Measurements from ENCODE around the gene CPLX4.

CPLX4 gene

DNA sequence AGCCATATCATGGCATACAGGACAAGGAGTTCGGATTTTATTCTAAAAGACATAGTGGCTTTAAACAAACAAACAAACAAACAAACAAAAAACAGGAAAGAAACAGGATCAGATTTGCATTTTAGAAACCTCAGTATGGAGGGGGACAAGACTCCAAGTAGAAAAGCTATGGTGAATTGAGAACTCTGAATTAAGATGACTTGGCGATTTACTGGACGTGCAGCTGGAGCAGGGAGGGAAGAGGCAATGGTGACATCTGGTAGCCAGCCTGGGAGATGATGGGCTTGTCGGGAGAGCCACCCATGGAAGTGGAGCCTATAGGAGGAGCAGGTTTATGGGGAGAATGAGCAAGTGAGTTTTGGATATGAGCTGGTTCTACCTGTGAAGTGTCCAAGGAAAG is 13.2 kb downstream of the CPLX4 start:
- no peak for DNase-seq

DNA sequence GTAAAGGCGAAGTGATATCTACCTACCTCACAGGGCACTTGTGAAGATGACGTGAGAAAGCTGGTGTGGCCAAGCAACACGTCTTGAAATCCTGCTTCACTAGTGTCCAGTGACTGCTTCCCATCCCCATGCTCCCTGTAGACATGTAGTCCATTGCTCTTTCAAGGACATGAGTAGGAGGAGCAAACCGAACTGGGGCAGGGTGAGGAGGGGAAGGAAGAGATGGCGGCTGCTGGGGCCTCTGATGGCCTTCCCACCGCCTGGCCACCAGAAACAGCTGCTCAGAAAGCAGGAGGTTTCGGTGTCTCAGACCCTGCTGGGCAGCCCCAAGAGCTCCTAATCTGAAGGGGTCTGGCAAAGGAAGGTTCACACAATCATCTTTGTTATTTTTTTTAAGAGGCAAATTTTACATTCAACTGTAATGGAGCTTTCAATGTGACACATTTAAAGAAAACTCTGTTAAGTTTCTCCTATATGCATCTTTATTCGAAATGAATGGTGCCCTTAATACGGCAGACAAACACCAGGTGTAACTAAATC is 14.7 kb downstream of the CPLX4 start:
- DNase-seq = no peak

DNA sequence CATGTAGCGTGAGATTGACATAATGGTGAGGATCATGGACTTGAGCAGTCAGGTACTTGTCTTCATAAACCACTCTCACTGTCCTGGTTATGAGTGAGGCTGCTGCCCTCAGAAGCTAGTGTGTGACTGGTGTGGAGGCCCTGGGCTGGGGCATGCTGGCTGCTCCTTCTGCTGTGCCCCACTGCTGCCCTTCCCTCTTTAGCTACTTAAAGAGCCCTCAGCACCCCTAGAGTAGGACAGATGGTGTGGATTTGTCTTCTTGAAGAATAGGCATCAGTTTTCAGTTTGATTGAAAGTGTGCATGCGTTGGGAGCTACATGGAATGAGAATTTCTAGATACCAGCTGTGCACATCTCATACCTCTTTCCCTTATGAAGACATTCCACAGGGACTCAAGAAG is 15.4 kb downstream of the CPLX4 start:
- DNase-seq = no peak

DNA sequence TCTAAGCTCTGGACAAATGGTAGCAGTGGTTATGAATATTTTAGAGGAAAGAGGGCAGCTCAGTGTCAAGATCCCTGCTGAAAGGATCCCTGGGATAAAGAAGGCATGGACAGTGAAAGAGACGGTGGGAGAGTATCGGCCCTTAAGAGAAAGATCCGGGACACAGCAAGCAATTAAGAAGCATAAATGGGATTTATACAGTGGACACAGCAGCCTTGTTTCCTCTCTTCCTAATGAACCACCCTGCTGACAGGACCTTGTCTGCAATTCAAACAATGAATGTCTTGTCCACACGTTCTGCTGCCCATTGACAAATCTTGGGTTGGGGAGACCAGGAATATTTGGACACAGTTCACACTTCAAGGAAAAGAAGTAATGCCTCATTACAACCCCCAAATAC is 16.5 kb downstream of the CPLX4 start:
- DNase-seq = no peak

DNA sequence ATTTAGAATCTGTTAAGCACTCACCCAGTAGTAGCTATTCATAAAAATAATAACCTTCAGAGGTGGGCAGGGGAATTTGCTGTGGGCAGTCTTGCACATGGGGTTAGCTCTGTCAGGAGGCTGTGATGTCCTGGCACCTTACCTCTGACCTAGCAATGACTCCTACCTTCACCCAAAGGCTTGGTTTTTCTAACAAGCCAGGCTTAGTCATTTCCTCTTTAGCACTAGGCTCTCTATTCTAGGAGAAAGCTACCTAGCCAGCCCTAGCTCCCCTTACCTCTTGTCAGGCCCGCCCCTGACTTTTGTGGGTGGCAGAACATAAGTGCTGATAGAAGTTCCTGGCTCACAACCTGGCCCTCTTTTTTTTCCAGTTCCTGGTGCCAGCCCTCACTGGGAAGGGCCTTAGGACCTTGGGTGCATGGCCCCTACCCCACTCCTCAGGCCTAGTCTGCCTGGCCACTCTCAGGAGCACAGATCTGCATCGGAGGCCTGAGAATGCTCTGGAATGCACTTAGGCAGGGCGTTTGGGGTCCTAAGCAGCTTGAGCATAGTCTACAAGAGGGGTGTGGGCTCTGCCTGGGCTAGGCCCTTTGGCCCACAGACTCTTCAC is 17.7 kb downstream of the CPLX4 start:
- no peak for DNase-seq

DNA sequence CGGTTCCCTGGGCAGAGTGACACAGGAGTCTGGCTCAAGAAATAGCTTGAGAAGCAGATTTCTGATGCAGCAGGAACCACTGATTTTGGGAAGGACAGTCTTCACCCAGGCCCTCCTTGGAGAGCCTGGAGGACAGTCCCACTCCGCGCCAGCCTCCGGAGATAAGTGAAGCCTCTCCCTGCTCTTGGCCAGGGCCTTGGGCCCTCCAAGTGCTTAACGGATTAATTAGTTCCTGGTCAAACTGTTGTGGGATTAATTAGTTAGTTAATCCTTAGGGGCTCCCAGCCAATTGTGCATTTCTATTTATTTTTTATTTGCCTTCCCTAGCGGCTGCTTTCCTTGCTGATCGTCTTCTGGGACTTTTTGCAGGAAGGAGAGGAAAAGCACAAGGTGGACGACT is 19.6 kb downstream of the CPLX4 start:
- no peak for DNase-seq

DNA sequence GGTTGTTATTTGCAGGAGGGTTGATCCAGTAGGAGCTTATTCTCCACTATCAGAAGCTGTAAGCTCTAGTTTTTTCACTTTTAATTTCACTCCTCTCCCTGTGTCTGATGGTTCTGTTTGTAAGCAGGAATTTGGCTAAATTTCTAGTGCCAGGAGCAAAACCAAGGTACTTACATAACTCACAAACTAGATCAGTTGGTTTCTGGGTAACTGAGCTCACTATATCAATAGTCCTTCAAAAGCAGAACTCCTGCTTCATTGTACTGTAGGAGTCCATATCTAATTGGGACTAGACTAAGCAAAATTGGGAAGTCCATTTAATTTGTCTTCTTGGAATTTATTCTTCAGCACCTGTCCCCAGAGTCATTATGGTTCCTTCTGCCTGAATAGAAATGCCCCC is 25.1 kb downstream of the CPLX4 start:
- DNase-seq = no peak

DNA sequence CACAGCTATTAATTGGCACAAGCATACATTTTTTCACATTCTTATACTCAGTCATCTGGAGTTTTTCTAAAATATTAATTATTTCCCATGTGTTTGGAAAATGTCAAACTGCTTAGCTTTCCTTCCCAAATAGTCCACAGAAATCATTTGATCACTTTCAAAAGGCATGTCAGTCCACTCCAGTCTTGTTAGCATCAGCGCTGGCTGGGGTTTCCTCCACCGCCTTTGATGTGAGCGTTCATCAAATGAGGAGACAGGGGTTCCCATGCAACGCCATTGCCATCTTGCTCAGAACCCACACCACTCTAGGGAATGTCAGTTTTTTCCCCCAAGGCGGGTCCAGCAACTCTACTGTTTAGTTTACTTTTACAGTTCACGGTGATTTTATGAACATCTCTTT is 32.1 kb downstream of the CPLX4 start:
- no peak for DNase-seq

DNA sequence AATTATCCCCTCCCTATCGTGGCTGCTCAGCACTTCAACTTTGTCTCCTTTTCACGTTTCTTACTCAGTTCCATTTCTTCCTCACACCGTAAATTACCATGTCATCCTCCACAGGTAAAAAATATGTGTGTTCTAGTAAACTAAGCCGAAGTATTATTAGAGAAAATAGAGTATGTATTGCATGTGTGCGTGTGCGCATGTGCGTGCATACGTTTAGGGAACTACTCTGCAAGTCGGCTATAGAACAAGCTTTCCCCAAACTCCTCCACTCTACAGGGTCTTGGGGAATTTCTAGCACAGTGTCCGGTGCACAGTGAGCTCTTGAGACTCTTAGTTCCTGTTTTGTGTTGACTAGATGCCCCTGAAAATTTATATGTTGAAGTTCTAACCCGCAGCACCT is 36.1 kb downstream of the CPLX4 start:
- no peak for DNase-seq

DNA sequence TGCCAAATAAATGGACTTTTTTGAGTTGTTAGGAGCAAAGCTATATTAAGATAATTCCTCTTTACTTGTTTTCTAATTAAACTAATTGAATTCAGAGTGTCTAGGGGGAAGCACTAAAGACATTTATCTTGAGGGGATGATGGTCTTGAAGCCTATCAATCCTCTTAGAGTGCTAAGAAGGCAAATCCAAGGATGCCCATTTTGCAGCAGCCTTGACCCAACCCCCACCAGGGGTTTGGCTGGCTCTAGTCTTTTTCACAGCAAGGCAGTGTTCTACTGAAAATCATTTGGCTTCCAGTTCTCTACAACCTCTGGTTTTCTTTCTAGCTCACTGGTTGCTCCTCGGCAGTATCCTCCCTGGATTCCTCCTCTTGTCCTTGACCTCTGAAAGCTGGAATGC is 38.7 kb downstream of the CPLX4 start:
- DNase-seq = no peak

DNA sequence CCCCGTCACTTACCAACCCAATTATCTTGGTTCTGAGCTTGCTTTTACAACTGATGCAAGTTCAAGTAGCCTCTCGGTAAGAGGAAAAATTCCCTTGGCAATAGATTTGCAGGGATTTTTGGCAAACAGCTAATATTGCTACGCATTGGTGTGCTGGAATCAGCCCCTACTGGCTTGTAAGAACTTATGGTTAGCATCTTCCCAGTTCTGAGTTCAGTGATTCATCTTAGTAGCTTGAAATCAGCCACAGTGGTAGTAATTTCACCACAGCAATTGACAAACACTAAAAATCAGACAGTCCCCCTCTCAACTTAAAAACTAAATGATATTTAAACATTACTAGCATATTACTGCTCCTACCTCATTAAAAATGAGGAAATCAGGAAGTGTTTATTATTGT is 39.3 kb downstream of the CPLX4 start:
- no peak for DNase-seq

DNA sequence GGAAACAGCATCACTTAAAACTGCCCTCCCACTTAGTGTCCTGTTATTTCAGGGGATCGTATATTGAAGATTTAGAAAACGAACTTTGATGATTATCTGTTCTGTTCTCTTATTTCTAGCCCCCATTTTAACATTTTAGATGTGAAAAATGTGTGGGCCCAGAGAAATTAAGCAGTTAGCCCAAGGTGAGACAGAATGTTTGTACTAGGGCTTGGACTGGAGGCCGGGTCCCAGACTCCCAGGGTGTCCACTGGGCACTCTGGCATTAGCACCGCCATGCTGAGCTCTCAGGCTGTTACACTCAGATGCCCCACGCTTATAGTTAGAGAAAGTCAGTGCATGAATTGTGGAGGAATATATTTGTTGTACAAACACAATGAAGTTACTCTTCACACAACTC is 39.7 kb downstream of the CPLX4 start:
- DNase-seq = no peak

DNA sequence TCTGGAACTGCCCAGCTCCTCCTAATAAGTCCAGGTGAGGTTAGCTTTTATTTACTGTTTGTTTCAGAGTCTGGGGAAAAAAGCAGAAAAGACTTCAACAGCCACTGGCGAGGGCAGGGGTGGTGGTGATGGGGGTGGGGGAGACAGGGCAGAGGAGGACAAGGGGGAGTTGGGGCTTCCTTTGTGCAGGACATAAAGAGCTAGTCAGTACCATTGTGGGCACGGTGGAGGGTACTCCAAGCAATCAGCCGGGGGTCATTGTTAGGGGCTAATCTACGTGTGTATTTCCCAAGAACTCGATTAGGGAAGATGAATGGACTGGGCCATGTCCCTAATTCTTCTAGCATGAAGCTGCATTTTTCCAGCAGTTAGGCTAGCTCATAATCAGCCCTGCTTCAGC is 42.4 kb downstream of the CPLX4 start:
- no peak for DNase-seq

DNA sequence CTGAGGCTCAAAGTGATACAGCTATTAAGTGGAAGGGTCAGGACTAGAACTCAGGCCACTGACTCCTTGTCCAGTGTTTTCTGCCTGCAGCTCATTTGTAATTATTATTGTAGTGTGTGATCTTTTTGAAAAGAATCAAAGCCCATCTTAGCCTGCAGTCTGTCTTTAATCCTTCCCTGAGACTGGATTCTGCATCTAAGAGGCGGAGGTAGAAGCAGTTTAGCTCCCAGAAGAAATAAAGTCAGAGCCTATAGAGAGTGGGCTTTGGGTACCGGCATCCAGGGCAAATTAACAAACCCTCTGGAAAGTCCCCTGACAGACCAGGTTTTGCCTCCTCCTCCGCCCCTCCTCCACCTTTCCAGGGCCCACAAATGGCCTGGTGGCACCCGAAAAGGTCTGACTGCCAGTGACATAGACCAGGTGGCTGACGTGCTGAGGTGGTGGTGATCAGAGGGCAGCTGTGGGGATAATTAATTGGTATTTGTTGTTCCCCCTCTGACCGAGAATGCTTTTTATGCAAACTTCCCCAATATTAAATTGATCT is 43.0 kb downstream of the CPLX4 start:
- DNase-seq = no peak

DNA sequence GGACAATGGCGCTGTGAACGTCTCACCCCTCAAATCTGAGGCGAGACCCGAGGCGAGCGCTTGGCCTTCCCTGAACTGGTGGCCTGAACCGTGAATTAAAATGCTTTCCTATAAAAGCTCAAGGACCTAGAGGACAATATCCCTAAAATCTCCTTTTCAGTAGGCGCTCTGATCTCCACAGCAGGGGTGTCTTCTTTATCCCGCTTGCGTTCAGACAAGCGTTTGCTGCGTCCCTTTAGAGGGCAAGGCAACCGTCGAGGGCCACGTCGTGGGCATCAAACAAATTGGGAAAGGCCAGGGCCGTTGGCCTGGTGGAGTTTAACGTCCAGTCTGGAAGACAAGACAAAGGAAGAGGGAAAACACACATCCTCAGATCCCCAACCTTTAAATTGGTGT is 43.9 kb downstream of the CPLX4 start:
- DNase-seq = no peak

DNA sequence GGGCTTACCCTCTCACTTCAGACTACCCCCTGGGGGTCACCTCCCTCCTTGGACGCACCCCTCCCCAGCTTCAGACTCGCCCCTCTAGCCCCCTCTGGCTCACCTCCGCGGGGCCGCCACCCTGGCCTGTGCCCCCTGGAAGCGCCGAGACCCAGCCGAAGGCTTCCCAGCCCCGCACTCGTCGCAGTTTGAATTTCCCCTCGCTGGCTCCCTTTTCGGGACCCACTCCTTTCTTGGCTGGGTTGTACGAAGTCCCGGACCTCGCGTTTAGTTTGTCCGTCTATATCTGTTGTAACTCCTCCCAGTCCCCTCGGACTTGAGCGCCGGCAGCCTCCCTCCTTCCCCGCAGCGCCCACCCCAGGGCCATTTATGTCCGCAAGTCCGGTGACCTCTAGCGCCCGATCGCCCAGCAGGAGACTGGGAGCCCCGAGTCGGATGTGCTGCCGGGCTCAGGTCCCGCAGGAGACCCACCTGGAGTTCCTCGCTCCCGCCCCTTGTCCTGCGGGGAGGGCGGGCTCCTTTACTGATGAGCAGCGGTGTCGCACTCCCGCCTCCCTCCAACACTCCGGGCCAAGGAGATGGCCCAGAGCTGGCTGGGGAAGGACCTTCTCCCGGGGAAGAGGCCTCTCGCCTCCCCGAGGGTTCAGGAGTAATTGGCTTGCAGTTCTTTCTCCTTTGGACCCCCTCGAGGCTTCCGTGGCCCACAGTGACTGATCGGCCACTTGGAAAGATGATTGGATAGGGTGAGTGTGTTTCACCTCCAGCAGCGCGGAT is 44.5 kb downstream of the CPLX4 start:
- DNase-seq = no peak

DNA sequence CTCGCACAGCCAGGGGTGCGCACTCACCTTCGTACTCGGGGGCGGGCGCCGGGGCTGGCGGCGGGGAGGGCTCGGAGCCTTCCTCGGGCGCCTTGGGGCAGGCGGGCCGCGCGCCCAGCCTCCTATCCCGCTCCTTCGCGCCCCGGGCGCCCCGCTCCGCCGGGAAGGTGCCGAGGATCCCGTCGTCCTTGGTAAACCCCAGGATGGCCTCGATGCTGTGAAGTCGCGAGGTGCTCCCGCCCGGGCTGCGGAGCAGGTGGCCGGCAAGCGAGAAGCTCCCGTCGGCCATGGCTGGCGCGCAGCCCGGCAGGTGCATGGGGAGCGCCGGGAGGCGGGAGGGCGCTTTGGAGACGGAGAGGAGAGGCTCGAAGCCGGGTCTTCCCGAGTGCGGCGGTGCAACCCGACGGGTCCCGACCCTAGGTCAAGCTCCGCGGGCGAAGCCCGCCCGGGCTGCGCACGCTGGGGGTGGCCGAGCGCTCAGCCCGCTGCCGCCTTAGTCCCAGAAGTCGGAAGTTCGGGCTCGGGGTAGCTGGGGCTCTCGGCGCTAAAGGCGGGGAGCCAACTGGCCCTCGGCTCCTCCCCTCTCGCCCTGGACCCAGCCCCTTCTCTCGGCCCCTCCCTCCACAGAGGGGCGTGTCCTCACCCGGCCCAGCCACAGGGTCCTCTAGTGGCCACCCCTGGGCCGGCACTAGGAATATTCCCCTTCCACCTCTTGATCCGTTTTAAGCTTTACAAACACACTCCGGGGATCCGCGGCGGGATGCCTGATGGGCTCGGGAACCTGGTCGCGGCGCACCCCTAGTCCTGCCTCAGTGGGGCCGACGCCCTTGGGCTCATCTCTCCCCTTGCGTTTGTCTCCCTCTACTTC is 45.3 kb downstream of the CPLX4 start, which contains the start of gene RAX:
RAX (minus strand) TSS at position 564 of the 868 bp plus-strand sequence; CDS start at position 316, 248 bp downstream.
- DNase-seq = no peak

DNA sequence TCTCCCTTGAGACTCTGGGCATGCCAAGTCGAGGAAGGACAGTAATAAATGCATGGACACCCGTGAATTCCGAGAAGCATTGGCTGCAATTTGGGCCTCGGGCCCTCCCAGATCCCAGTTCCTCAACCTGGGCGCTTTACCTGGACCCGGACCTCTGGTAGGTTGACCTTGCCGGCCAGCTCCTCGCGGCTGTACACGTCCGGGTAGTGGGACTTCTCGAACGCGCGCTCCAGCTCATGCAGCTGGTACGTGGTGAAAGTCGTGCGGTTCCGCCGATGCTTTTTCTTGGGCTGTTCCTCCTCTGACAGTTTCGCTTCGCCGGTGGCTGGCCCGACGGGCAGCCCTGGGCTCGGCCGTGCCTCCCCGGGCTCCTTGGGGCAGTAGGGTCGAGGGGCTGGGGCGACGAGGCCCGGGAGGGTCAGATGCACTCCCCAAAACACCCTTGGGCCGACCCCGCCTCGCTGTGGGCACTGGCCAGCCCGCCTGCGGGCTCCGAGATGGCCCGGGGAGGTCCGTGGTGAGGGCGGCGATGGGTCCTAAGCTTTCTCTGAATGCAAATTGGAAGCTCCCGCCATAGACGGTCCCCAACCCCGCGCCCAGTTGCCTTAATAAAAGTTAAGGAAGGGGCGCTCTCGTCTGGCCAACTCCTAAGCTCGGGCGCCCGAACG is 46.1 kb downstream of the CPLX4 start:
- DNase-seq = no peak

DNA sequence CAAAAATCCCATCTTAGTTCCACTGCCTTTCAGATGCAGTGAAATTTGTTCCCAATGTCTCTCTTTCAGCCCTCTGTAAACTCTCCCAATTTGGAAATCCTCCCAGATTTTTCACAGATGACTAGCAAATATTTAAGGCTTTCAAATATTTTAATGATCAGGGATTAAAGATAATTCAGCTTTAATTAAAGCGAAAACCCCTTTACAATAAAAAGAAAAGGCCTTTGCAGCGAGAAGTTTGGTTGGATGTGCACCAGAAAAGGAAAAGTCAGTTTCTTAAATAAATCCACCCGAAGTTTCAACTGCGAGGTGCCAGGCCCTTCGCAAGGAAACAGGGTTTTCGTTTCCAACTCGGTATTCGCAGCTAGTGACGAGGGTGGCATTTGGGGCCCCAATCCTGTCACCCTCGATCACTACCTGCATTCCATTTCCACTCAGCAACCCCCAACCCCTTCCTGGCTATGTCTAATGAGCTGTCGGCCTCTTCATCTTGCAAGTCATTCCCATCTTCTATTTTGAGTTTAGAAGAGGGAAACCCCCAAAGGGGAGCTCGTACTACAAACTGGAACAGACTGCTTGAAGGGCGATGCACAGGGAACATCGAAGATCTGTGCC is 46.7 kb downstream of the CPLX4 start:
- DNase-seq = no peak

DNA sequence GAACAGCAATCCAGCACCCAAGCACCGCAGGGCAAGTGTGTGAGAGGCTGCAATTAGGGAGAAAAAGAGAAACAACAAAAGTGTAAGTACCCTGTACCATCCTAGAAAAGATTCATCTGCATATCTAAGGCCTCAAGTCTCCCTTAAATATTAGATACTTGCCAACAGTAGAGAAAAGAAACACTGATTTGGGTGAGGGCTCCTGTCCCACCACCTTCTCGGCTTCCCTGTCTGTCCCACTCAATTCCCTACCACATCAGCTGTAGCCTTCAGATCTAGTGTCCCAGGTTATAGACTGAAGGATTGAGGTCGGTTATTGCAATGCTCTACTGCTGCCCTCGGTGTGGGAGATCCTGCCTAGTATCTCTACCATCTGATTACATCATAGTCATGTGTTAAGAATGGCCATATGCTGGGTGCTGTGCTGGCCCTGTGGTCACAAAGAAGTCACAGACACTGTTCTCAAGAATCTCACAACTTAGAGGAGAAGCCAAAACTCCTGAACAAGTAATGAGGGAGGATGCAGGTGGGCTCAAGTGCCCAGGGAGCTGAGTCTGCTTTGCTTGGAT is 47.7 kb downstream of the CPLX4 start:
- DNase-seq = no peak

DNA sequence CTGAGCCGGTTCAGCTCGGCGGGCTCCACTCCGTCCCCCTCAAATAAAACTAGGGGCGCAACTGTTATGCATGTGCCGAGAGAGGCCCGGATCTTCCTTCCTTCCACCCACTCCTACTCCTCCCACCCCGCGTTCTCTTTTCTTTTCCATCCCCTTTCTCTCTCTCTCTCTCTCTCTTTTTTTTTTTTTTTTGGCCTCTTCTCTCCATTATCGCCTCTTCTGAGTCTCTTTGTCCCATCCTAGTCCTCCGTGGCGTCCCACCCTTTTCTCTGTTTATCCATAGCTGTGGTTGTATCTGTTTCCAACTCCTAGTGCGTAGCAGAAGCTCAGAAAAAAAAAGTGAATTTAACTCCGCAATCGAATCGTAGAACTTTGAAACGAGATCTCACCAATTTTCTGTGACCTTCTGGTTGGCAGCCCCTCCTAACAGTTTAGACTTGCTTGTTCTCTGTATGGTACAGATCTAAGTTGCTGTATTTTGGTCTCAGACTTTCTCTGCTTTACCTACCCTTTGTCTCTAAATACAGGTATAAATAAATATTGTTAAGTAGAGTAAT is 48.8 kb downstream of the CPLX4 start:
- DNase-seq = no peak
